ENCODE data around the gene CYP27C1.

GRCh38 chr2:127165539-127165935, 54.6 kb downstream of the CYP27C1 start:
- TF ChIP-seq CTCF (IDR thresholded peaks at IDR 0.05) (no peak), EP300 (IDR thresholded peaks at IDR 0.05; ENCODE audit: low read depth) (no peak)
